HepG2 (cell line): ENCODE data around the gene JPH4. TPM values are rescaled to one million over a fixed set of nuclear protein-coding genes. Genes with fewer than 3 reads are reported as not detected.
A peak's percentile ranks its signal among the peaks of the same experiment; 100 is the strongest.

Source experiments
- CBX5 ChIP-seq: sonication (generic); formaldehyde crosslinking; IDR thresholded peaks from 2 replicates; pipeline ENCODE4 v1.4.0; 2020; ENCODE audit warnings: missing genetic modification reagents, borderline replicate concordance
- EP300 ChIP-seq, 3 experiments: sonication (generic) in 1 of 3; formaldehyde crosslinking in 1 of 3; IDR thresholded peaks; 2 replicates each; pipeline versions ENCODE4 v1.5.1 to v1.6.1; 2011 to 2020; ENCODE audit warnings: low read depth in 2 of 3, low read length in 2 of 3, borderline replicate concordance in 1 of 3, improper control_type of control experiment in 1 of 3, mild to moderate bottlenecking in 1 of 3, missing genetic modification reagents in 1 of 3, moderate library complexity in 1 of 3
- FUBP1 ChIP-seq: sonication (generic); formaldehyde crosslinking; IDR thresholded peaks from 2 replicates; pipeline ENCODE4 v1.5.1; 2020; ENCODE audit warnings: missing genetic modification reagents, mild to moderate bottlenecking, borderline replicate concordance
- HNF4A ChIP-seq: sonication (generic); formaldehyde crosslinking; IDR thresholded peaks from 2 replicates; pipeline ENCODE4 v1.4.0; 2020; ENCODE audit warnings: missing genetic modification reagents
- HNRNPL ChIP-seq: fragments of 200-400 bp; formaldehyde crosslinking; IDR thresholded peaks from 2 replicates; pipeline ENCODE4 v1.6.1; 2017; ENCODE audit warnings: mild to moderate bottlenecking, low read depth, low read length
- KLF6 ChIP-seq: IDR thresholded peaks from 2 replicates; pipeline ENCODE4 v1.8.0; 2016; ENCODE audit warnings: missing biosample characterization, missing genetic modification reagents
- KLF9 ChIP-seq: IDR thresholded peaks from 2 replicates; pipeline ENCODE4 v1.6.1; 2016; ENCODE audit warnings: low read depth
- KMT2B ChIP-seq: IDR thresholded peaks from 2 replicates; pipeline ENCODE4 v1.6.1; 2016; ENCODE audit warnings: missing genetic modification reagents, missing compliant biosample characterization
- MXD4 ChIP-seq: IDR thresholded peaks from 2 replicates; pipeline ENCODE4 v1.6.1; 2016; ENCODE audit warnings: mild to moderate bottlenecking, missing biosample characterization, missing genetic modification reagents
- NCOA2 ChIP-seq: sonication (generic); formaldehyde crosslinking; IDR thresholded peaks from 2 replicates; pipeline ENCODE4 v1.8.0; 2022; ENCODE audit warnings: inconsistent platforms
- NR2F2 ChIP-seq: IDR thresholded peaks from 2 replicates; pipeline ENCODE4 v1.6.1; 2012; ENCODE audit warnings: low read depth, inconsistent platforms, borderline replicate concordance
- PHF5A ChIP-seq: IDR thresholded peaks from one replicate; pipeline ENCODE4 v1.6.1; 2018; ENCODE audit warnings: low read depth, missing genetic modification reagents; ENCODE audit not compliant: unreplicated experiment
- U2AF1 ChIP-seq: fragments of 200-400 bp; formaldehyde crosslinking; optimal IDR thresholded peaks from 2 replicates; pipeline ENCODE3; 2017; ENCODE audit warnings: mild to moderate bottlenecking, low read depth, low read length
- XRCC5 ChIP-seq: fragments of 200-400 bp; formaldehyde crosslinking; optimal IDR thresholded peaks from 2 replicates; pipeline ENCODE3; 2017; ENCODE audit warnings: mild to moderate bottlenecking, low read length
- ZBTB33 ChIP-seq: sonication (generic); formaldehyde crosslinking; IDR thresholded peaks from 2 replicates; pipeline ENCODE4 v1.4.0; 2020; ENCODE audit warnings: missing genetic modification reagents
- ZC3H13 ChIP-seq: sonication (generic); formaldehyde crosslinking; IDR thresholded peaks from 2 replicates; pipeline ENCODE4 v1.8.1; 2023; ENCODE audit warnings: mild to moderate bottlenecking, missing genetic modification reagents, moderate library complexity
- ZNF282 ChIP-seq: fragments of 450-650 bp; IDR thresholded peaks from 2 replicates; pipeline ENCODE4 v1.6.1; 2018; ENCODE audit not compliant: partially characterized antibody
- ZNF552 ChIP-seq: sonication (generic); formaldehyde crosslinking; IDR thresholded peaks from 2 replicates; pipeline ENCODE4 v1.9.0; 2022; ENCODE audit warnings: missing genetic modification reagents, mild to moderate bottlenecking, borderline replicate concordance
- ZNF775 ChIP-seq: sonication (generic); formaldehyde crosslinking; IDR thresholded peaks from 2 replicates; pipeline ENCODE4 v1.4.0; 2020; ENCODE audit warnings: missing genetic modification reagents, mild to moderate bottlenecking, moderate library complexity, borderline replicate concordance
- ZSCAN22 ChIP-seq: sonication (generic); formaldehyde crosslinking; IDR thresholded peaks from 2 replicates; pipeline ENCODE4 v1.4.0; 2020; ENCODE audit warnings: mild to moderate bottlenecking, missing genetic modification reagents
- polyA plus RNA-seq, 8 experiments: library from polyadenylated mRNA; depleted of rRNA in 3 of 8; stranded (reverse) in 7 of 8; unstranded in 1 of 8; fragments of >200 nt; fragmentation: Illumina TruSeq in 4 of 8; extraction: Trizol in 4 of 8; gene quantifications; 2 replicates each; pipeline versions ENCODE4 v1.2.1 to v1.2.3, GENCODE V29; 2011 to 2016; ENCODE audit warnings: low read depth in 4 of 8, missing spikeins in 1 of 8, mixed read lengths in 1 of 8; ENCODE audit not compliant: insufficient read depth in 1 of 8
- total RNA-seq, 5 experiments: library from RNA; depleted of rRNA; stranded (reverse); fragments of >200 nt; fragmentation: Illumina TruSeq; extraction: Trizol; gene quantifications; 2 replicates each; pipeline ENCODE4 v1.2.3, GENCODE V29; 2016; ENCODE audit warnings: low read depth in 1 of 5
- TF ChIP-seq, protein P1 (sequence below): sonication (generic); formaldehyde crosslinking; IDR thresholded peaks from 2 replicates; pipeline ENCODE4 v1.4.0; 2020; ENCODE audit warnings: missing genetic modification reagents
- TF ChIP-seq, protein P2 (sequence below): sonication (generic); formaldehyde crosslinking; conservative IDR thresholded peaks from 2 replicates; pipeline ENCODE4 v1.8.0; 2022; ENCODE audit warnings: missing genetic modification reagents

The JPH4 gene
- total and polyA plus RNA-seq, 2 of the 13 experiments (the other 11 are each of a cell fraction or from before 2014, with no cell fraction given), result 0.08 to 0.22 TPM

- TF ChIP-seq MXD4 (CRISPR knock-in tag) (peak; percentile 44; the same call in 1 of the 2 replicates), PHF5A (CRISPR knock-in tag) (peak; percentile 66), ZNF552 (peak; percentile 94), KMT2B (0 out of 2 replicates have a peak, but pooled peaks have one; percentile 53), U2AF1 (peak; percentile 28), KLF6 (CRISPR knock-in tag) (peak; percentile 89), ZSCAN22 (CRISPR knock-in tag) (peak; percentile 76; the same call in 1 of the 2 replicates), ZNF775 (CRISPR knock-in tag) (peak; percentile 94), HNF4A (CRISPR knock-in tag) (peak; percentile 40), ZBTB33 (CRISPR knock-in tag) (peak; percentile 86), NR2F2 (peak; percentile 33; the same call in 1 of the 2 replicates), ZC3H13 (peak; percentile 99), ZNF282 (peak; percentile 88), XRCC5 (peak; percentile 17), FUBP1 (CRISPR knock-in tag) (peak; percentile 99), NCOA2 (CRISPR knock-in tag) (peak; percentile 85; the same call in 1 of the 2 replicates), HNRNPL (peak; percentile 72), KLF9 (CRISPR knock-in tag) (0 out of 2 replicates have a peak, but pooled peaks have one; percentile 57), CBX5 (CRISPR knock-in tag) (peak; percentile 92), EP300 (IDR thresholded peaks at IDR 0.05; ENCODE audit: low read depth in 2 of 2, low read length in 2 of 2) (peak in 1 of 2 experiments; percentile 66; a peak in 2 of 4 replicates), EP300 (CRISPR knock-in tag; IDR thresholded peaks at IDR 0.05; ENCODE audit: borderline replicate concordance) (peak; percentile 91)
- TF ChIP-seq, protein P1, sequence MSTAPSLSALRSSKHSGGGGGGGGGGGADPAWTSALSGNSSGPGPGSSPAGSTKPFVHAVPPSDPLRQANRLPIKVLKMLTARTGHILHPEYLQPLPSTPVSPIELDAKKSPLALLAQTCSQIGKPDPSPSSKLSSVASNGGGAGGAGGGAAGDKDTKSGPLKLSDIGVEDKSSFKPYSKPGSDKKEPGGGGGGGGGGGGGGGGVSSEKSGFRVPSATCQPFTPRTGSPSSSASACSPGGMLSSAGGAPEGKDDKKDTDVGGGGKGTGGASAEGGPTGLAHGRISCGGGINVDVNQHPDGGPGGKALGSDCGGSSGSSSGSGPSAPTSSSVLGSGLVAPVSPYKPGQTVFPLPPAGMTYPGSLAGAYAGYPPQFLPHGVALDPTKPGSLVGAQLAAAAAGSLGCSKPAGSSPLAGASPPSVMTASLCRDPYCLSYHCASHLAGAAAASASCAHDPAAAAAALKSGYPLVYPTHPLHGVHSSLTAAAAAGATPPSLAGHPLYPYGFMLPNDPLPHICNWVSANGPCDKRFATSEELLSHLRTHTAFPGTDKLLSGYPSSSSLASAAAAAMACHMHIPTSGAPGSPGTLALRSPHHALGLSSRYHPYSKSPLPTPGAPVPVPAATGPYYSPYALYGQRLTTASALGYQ, result peak; percentile 64; the same call in 1 of the 2 replicates
- TF ChIP-seq, protein P2, sequence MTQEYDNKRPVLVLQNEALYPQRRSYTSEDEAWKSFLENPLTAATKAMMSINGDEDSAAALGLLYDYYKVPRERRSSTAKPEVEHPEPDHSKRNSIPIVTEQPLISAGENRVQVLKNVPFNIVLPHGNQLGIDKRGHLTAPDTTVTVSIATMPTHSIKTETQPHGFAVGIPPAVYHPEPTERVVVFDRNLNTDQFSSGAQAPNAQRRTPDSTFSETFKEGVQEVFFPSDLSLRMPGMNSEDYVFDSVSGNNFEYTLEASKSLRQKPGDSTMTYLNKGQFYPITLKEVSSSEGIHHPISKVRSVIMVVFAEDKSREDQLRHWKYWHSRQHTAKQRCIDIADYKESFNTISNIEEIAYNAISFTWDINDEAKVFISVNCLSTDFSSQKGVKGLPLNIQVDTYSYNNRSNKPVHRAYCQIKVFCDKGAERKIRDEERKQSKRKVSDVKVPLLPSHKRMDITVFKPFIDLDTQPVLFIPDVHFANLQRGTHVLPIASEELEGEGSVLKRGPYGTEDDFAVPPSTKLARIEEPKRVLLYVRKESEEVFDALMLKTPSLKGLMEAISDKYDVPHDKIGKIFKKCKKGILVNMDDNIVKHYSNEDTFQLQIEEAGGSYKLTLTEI (CRISPR knock-in tag), result peak; percentile 52; the same call in 1 of the 2 replicates
Measured at GRCh38 chr14:23583761-23584526, 5.4 kb upstream of the JPH4 start (continued).
